Daoy (cell line): ENCODE results near the gene NLGN1. TPM values are rescaled to one million over a fixed set of nuclear protein-coding genes. Genes with fewer than 3 reads are reported as not detected.
A peak's percentile ranks its signal among the peaks of the same experiment; 100 is the strongest.
"Not testable (repeated sequence)": the region's sequence is repeated elsewhere in the genome, so short reads cannot be mapped to it uniquely, and the experiment has no call there.

ENCODE experiments used
- DNase-seq: peaks from one replicate; pipeline ENCODE4 v3.0.0-alpha.2; 2015; ENCODE audit warnings: low read depth
- total RNA-seq: library from RNA; depleted of rRNA; stranded (reverse); fragments of >200 nt; shearing (Covaris generic); gene quantifications from 2 replicates; pipeline ENCODE4 v1.2.3, GENCODE V29; 2014

The NLGN1 gene
- total RNA-seq, 1 experiment from 2014 or later, result 12.1 TPM

DNA sequence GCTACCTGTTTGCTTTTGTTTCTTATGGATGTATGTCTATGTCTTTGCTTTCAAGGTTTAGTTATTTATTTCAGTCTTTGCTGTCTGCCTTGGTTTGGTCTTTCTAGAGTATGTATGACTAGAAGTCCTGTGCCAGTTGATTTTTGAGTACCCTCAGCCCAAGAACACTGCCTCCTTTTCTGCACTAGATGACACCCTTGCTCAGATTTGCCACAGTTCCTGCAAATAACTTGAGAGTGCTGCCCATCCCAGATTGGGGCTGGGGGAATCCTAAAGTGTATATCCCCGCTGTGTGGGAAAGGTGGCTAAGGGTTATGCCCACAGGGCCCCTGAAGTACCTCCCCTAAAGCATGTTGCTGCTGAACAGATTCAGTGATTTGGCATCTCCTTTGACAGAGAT, 32.0 kb downstream of the NLGN1 start:
- DNase-seq, result no peak

DNA sequence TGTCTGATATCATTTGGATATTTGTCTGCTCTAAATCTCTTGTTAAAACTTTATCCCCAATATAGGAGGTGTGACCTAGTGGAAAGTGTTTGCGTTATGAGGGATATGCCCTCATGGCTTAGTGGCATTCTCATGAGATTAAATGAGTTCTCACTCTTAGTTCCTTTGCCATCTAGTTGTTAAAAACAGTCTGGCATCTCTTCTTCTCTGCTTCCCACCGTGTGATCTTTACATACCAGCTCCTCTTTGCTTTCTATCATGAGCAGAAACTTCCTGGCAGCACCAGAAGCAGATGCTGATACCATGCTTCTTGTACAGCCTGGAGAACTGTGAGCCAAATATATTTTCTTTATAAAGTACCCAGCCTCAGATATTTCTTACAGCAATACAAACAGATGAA, 33.0 kb downstream of the NLGN1 start:
- DNase-seq, result no peak

DNA sequence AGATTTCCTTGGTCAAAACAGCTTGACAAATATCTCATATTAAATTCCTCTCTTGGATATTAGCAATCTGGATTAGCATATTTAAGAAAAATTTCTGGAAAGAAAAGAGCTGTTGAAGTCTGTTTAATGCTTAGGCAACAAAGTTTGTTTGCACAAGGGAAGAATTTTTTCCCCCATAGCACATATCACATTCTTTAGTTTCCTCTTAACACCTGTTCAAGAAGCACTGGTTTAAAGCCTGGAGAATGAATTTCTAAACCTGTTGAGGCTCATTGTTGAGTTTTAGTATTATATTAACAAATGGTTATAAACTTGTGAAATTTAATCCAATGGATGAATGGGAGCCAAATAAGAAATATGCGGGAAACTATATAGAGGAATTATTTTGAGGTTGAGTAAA, 41.5 kb downstream of the NLGN1 start:
- no peak for DNase-seq

DNA sequence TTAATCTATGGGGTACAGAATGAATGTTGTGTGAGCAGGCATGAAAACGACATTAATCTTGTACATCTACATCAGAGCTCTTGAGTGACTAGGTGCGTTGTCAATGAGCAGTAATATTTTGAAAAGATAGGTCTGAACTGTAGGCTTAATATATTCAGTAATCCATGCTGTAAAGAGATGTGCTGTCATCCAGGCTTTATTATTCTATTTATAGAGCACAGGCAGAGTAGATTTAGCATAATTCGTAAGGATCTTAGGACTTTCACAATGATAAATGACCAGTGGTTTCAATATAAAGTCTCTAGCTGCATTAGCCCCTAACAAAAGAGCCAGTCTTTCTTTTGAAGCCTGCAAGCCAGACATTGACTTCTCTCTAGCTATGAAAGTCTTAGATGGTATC, 43.0 kb downstream of the NLGN1 start:
- DNase-seq, result no peak

DNA sequence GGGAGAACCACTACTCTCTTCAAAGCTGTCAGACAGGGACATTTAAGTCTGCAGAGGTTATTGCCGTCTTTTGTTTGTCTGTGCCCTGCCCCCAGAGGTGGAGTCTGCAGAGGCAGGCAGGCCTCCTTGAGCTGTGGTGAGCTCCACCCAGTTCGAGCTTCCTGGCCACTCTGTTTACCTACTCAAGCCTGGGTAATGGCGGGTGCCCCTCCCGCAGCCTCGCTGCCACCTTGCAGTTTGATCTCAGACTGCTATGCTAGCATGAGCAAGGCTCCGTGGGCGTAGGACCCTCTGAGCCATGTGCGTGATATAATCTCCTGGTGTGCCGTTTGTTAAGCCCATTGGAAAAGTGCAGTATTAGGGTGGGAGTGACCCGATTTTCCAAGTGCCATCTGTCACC, 54.0 kb downstream of the NLGN1 start:
- DNase-seq, result not testable (repeated sequence)

DNA sequence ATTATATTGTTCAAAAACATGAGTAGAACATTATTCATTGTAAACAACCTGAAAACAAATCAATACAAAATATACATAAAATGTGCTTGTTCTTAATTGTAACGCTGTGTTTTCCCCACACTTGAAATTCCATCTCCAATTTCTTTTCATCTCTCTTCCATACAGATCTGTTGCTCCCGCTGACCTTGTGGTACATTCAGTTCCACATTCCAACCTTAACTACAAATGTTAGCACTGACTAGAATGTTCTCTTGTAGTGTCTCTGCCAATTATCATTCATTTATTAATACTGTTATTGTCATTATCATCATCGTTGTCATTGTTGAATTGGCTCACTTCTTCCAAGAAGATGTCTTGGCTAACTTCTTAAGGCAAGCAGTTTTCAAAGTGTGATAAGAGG, 65.7 kb downstream of the NLGN1 start:
- DNase-seq, result no peak

DNA sequence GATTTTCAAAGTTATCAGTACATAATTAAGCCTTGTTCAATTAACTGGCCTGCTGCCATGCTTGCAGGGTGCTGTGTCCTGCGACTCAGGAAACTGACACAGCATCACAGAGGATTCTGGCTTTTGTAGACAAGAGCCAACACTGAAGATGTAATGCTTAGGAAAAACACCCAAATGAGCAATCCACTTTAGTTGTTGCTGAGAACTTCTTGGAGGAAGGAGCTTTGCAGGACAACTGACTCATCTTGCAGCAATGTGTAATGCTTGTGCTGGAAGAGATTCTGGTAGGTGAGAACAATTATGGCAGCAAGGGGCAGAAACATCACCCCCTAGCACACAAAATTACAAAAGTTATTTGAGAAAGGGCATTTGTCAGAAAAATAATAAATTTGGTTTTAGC, 67.6 kb downstream of the NLGN1 start:
- peak; percentile 74 for DNase-seq

DNA sequence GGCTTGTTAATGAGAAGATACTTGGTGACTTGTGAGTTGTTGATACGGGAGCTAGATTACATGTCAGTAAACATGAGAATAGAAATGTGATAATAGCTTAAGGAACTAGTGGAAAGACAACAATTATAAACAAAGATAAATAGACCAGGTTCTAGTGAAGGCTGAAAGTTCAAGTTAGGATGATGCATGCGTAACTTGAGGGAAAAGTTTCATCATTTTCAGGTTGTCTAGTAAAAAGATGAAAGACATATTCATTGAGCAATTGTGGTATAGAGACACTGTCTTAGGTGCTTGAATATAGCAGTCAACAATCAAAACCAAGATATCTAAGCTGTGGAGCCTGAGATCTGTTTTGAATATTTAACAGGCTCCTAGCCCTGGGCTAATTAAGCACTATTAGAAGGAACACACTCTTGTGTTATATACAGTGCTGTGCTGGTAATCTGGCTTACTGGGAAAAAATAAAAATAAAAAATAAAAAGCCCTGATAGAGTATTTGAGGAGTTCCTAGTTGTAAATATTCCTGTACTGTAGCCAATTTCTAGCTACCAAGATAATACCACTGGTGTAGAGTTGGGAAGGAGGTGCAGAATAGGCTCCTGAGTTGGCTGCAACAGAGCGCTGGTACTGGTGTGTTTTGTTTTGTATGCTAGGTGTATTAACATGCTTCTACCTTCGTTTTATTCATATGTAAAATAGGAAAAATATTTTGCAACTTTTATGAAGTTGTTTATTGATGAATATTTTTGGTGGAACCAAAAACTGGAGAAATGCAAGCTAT, 68.5 kb downstream of the NLGN1 start:
- DNase-seq, result no peak

DNA sequence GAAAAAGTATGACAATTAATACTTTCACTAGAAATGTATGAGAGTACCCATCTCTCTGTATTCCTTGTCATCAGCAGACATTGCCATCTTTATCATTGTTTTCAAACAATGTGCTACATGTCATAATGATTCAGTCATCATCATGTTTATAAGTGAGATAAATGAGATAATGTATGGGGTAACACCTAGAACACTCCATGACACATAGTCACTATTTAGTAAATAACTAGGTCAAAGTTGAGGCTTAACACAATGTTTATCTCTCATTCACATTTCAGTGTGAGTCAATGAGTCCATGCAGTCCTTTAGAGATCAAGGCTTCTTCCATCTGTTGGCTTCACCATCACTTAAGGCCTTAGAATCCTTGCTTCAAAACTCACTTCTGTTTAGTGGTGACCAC, 70.0 kb downstream of the NLGN1 start:
- DNase-seq, result peak; percentile 20

DNA sequence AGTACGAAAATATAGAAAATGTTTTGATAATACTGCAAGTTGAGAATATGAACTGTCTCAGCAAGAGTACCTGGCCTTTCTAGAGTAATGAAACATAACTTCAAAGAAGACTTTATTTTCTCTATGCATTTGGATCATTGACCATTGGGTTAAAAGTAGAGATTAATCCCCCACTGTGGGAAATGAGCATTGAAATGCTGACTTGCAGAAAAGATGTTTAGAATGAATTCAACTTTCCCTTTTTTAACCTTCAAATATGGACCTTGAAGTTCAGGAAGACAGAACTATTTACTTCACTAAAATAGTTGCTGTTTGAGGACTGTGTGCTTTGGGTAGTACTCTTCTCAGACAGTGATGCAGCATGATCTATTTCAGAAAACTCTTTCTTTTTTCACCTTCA, 75.7 kb downstream of the NLGN1 start:
- DNase-seq, result no peak

DNA sequence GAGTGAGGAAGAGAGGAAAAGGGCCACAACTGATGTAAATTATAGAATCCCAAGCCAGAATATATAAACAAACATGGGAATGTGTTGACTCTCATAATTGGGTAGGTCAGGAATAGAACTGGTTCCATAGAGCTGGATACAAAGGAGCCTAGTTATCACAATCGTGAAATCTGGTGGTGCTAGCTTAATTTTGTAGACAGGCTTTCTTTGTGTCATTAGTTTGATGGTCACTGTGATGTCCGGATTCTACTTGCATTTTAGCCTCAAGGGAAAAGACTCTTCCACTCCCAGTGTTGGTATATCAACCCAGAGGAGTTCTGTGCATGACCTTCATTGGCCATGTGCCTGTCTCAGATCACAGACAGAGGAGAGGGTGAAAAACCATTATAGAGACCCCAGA, 81.8 kb downstream of the NLGN1 start:
- no peak for DNase-seq

DNA sequence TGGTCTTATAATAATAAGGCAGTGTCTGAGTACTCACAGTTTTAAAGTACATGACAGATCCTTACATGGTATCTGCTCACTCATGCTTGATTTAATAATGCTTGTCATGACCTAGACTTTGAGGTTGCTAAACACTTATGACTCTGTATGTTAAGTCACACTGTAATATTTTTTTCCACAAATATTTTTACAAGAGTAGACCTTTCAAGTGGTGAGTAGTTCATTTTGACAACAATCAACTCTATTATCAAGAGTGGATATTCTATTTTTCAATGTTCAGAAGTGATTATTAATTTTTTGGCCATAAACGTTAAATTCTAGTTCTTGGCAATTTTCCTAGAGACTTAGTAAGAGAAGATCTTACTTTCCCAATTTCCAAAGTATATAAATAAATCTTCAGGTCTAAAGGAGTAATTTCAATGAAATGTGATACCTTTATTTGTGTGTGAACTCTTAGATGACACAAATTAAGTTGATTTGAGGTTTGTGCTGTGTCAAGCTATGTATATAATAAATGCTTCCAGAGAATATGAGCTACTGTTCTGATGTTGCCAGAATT, 104.5 kb downstream of the NLGN1 start:
- DNase-seq, result peak; percentile 12

DNA sequence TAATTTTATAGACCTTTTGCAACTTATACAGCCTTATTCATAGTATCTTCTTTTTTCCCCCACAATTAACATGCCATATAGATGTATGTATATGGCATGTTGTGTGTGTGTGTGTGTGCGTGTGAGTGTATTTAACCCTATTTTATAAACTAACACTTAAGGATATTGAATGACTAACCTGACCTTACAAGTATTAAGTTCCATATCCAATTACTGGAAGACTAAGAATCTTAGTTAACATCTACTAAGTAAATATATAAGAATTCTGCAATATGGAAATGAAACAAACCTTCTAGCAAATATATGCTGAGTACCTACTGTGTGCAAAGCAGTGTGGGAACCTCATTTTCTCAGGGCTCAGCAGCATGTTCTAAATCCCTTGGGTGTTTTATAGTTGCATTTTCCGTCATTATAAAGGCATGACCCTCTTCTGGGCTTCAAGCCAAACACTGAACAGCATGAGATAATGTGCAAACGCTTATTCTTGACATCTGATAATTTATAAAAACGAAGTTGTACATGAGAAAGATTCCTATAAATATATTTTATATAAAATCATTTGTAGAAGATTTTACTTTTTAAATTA, 105.5 kb downstream of the NLGN1 start:
- peak; percentile 62 for DNase-seq

DNA sequence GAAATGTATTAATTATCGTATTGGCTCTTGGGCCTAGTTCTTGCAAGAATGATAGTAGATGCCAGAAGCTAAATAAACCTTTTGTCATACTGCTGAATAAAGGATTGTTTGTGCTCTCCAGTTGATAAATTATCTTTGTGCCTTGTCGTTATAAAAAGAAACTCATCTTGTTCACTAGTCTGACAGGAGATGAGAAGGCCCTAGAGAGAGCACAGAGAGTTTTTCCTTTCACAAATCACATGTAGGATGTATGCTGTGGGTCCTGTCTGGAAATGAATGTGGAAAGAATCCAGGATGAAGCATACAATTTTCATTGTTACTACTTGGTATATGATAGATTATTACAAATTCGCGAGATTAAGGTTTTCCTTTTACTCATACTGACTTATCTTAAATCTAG, 113.0 kb downstream of the NLGN1 start:
- DNase-seq, result no peak

DNA sequence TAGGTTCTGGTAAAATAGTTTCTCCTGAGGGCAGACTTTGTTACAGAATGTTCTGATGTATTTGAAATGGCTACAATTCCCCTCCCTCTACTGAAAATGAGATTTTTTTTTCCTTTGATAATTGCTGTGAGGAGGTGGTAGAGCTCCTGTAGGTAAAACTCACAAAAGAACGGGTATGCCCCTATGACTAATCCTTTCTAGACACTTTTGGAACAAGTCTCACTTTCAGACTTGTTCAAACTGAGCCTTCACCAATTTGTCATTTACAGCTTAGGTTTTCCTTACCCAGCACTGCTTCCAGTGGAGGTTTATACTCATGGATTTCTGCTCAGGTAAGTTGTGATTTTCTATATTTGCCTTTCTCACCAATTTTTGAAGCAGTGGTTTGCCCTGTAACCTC, 115.6 kb downstream of the NLGN1 start:
- no peak for DNase-seq

DNA sequence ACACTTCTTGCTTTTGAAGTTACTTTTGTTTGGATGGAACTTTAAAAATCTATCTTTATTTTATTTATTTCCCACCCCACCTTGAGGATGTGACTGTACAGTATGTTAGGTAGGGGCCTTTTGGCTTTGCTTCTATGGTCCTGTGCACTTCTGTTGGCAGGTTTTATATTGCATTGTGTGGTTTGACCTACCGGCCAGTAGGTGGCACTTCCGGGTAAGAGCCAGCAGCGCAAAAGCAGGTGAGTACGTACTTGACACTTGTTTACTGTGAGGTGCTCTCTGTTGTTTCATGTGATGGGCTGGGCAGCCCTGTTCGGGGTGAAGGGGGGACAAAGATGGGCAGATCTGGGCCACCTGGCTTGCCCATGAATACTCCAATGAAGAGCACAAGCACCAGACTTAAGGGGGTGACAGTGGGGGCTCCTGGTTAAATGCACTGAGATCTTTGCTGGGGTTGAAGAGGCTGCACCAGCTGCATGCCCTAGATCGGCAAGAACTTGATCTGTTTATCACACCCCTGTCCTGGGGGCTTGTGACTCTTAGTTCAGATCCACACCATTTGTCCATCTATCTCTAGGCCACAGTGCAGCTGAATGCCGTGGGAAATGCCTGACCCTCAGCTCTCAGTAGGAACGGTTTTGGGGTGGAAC, 131.6 kb downstream of the NLGN1 start:
- peak; percentile 35 for DNase-seq

DNA sequence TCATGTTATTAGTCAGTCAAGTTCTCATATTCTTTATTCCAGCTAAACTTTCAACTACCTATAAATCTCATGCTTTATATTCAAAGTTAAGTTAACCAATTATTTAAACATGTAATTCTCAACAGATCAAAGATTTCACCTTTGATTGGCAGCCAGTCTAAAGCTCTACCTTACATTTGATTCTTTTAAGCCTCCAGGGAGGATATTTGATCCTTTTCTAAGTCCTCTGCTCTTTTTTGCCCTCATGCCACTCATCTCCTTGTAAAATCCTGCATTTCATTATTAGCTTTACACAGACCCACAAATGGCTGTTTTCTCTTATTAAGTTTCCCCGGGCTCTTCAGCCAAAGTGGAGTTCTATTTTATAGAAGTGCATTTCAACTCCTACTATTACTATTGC, 134.1 kb downstream of the NLGN1 start:
- no peak for DNase-seq

DNA sequence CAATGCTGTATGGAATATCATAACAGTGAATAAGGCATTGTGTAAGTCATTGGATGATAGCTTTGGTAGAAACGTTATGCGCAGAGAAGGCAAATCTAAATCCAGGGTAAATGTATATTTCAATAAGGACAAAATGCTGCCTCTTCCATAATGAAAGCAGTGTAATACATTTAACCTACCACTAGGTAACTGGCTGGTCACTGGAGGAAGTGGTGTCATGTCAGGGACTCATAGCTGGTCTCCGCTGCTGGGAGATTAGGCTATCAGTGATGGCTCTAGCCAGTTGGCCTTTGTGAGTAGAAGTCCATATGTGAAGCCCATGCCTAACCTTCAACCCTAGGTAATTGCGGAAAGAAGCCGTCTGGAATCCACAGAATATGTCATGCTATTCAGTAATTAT, 140.9 kb downstream of the NLGN1 start:
- DNase-seq, result no peak

DNA sequence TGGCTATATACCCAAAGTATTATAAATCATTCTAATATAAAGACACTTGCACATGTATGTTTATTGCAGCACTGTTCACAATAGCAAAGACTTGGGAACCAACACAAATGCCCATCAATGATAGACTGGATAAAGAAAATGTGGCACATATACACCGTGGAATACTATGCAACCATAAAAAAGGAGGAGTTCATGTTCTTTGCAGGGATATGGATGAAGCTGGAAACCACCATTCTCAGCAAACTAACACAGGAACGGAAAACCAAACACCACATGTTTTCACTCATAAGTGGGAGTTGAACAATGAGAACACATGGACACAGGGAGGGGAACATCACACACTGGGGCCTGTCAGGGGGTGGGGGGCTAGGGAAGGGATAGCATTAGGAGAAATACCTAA, 148.0 kb downstream of the NLGN1 start:
- not testable (repeated sequence) for DNase-seq

DNA sequence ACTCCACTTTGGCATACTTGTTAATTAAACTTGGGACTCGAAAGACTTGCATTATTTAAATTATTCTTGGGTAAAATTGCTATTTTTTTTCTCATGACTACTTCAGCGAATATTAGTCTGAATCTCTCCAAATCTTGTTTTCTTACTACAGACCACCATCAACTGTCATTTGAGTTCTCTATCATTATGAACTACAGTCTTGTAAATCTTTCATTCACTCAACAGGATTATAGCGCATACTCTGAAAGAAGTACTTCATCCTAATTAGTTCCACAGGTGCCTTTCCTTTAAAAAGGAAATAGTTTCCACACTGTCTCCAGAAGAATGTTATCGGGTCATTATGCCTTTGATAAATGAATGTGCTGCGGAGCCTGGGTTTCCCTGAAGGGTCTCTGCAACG, 149.5 kb downstream of the NLGN1 start:
- no peak for DNase-seq

DNA sequence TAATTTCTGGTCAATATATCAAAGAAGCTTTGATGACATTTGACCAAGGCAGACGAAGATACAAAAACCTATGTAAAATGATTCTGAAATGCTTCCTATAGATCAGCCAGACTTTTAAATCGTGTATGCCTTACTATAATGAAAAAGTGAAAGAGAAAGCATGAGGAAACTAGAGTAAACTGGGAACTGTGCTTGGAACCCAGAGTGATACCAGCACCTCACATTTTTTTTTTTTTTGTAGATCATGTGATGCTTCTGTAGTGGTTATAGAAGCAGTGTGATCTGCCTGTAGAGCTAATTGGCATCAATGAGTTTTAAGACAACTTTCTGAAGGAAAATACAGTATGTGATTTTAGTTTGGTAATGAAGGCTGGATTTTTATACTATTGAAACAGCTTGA, 150.7 kb downstream of the NLGN1 start:
- peak; percentile 7 for DNase-seq

DNA sequence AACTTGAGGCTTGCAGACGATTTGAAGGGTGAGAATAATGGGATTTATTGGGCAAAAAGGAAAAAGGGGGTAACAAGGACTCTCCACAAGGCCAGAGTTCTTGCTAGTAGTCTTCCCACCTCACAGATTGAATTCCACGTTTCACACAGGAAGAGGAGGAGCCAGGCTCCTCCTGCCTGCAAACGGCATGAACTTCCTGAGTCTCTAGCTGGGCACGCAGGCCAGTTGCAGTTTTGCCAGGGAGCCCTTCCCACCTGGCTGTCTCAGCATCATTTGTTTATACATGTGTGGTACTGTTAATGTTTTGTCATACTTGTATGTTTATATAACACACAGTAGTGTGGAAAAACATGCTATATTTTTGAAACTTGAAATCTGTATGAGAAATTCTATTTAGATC, 155.0 kb downstream of the NLGN1 start:
- peak; percentile 23 for DNase-seq
